Sigmoid colon (tissue), 7 donors: Measurements from ENCODE around the gene COL23A1. TPM values are rescaled to one million over a fixed set of nuclear protein-coding genes. Genes with fewer than 3 reads are reported as not detected.

Experiments
- DNase-seq: peaks from one replicate; pipeline ENCODE4 v3.0.0-alpha.2; 2019
- H3K27ac ChIP-seq, 4 donors: fragments of 200-600 bp; sonication (generic); one replicate each; pipeline ENCODE4 v1.5.1; 2016 to 2019; ENCODE audit warnings: mild to moderate bottlenecking in 1 of 4
- H3K27me3 ChIP-seq, 3 donors: fragments of 200-600 bp; sonication (generic); one replicate each; pipeline ENCODE4 v1.5.1; 2019; ENCODE audit warnings: mild to moderate bottlenecking in 1 of 3
- H3K36me3 ChIP-seq, 4 donors: fragments of 200-600 bp; sonication (generic); one replicate each; pipeline ENCODE4 v1.5.1; 2016 to 2019
- H3K4me1 ChIP-seq, 4 donors: fragments of 200-600 bp; sonication (generic); one replicate each; pipeline ENCODE4 v1.5.1; 2017 to 2019
- H3K4me3 ChIP-seq, 4 donors: fragments of 200-600 bp; sonication (generic); one replicate each; pipeline ENCODE4 v1.5.1; 2017 to 2019; ENCODE audit warnings: mild to moderate bottlenecking in 2 of 4, moderate library complexity in 1 of 4
- H3K9me3 ChIP-seq, 4 donors: fragments of 200-600 bp in 3 of 4; sonication (generic) in 3 of 4; one replicate each; pipeline versions ENCODE4 v1.5.1 to v1.6.1; 2013 to 2019
- EP300 ChIP-seq, 4 donors: sonication (generic); formaldehyde crosslinking; IDR thresholded peaks; one replicate each; pipeline ENCODE4 v1.6.1; 2017; ENCODE audit warnings: antibody characterized with exemption in 4 of 4
- POLR2A ChIP-seq, 2 donors: fragments of 450-650 bp; IDR thresholded peaks; one replicate each; pipeline ENCODE4 v1.6.1; 2016; ENCODE audit warnings: antibody characterized with exemption in 2 of 2, mild to moderate bottlenecking in 2 of 2, moderate library complexity in 2 of 2
- POLR2AphosphoS5 ChIP-seq, 4 donors: sonication (generic); formaldehyde crosslinking; IDR thresholded peaks; one replicate each; pipeline ENCODE4 v1.6.1; 2017; ENCODE audit warnings: antibody characterized with exemption in 4 of 4
- WGBS, 2 donors: extraction: QIAGEN DNeasy Blood & Tissue Kit; methylation state at CpG; one replicate each; pipeline ENCODE4 v1.1.7; 2013; 5-methylcytosine and 5-hydroxymethylcytosine counted together
- intact Hi-C: fragments of 100-400 bp; cut with DNase I; formaldehyde crosslinking; loops from one replicate; pipeline ENCODE4 v1.15.1; 2023
- polyA plus RNA-seq, 3 donors: library from polyadenylated mRNA; stranded (reverse); fragments of 200-250 nt; gene quantifications; one replicate each; pipeline ENCODE4 v1.2.3, GENCODE V29; 2013
- total RNA-seq, 4 donors: library from RNA; depleted of rRNA; stranded (reverse); fragments of >200 nt; gene quantifications; one replicate each; pipeline ENCODE4 v1.1.0, GENCODE V29; 2016
- TF ChIP-seq, protein P1 (sequence below), 4 experiments: fragments of 450-650 bp in 3 of 4; fragments of 200-600 bp in 1 of 4; IDR thresholded peaks; one replicate each; pipeline ENCODE4 v1.5.1; 2016 to 2019; ENCODE audit warnings: antibody characterized with exemption in 4 of 4, mild to moderate bottlenecking in 3 of 4, moderate library complexity in 2 of 4
- donor health status: healthy with polysubstance abuse.
- donor health status: Bipolar disorder and iron deficiency.
- donor health status: healthy.

COL23A1 gene
- total and polyA plus RNA-seq, 7 donors, result 0.28 to 1.2 (median 0.57) TPM; not detected in 1

DNA sequence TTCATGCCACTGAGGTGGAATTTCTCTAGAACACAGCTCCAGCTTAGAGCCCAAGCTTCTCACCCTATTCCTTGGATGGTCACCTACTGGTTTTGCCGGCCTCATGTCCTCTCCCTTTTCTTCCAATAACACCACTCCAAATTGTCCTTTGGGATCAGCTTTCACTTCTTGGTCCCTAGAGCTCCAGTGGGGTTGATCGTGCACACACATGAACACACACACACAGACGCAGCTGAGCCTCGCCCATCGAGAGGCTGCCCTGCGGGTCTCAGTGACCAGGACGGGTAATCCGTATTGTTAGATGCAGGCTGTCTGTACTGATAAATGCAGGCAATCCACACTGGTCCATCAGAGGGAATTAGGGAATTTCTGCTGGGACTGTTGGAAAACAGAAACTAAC is 6.9 kb downstream of the COL23A1 start:
- TF ChIP-seq, protein P1, sequence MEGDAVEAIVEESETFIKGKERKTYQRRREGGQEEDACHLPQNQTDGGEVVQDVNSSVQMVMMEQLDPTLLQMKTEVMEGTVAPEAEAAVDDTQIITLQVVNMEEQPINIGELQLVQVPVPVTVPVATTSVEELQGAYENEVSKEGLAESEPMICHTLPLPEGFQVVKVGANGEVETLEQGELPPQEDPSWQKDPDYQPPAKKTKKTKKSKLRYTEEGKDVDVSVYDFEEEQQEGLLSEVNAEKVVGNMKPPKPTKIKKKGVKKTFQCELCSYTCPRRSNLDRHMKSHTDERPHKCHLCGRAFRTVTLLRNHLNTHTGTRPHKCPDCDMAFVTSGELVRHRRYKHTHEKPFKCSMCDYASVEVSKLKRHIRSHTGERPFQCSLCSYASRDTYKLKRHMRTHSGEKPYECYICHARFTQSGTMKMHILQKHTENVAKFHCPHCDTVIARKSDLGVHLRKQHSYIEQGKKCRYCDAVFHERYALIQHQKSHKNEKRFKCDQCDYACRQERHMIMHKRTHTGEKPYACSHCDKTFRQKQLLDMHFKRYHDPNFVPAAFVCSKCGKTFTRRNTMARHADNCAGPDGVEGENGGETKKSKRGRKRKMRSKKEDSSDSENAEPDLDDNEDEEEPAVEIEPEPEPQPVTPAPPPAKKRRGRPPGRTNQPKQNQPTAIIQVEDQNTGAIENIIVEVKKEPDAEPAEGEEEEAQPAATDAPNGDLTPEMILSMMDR (IDR thresholded peaks at IDR 0.05), result no peak

DNA sequence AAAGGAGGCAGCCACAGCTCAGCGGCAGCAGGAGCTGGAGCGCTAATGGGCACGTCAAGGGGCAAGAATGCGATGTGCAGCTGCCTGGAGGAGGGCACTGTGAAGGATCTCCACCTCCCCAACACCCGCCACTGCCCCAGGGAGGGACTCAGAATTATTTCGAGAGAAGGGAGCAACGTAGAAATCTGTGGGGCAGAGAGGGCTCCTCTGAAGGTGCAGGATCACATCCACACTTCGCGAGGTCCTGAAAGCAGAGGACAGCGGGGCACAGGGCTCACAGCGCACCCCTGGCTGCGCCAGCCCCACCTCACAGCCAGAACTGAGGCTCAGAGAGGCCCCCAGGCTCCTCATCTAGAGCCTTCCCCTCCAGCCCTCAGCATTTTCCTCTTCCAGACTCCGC is 7.9 kb downstream of the COL23A1 start:
- peaks cover 0 to 7% (median 5%) of the 10 kb centered on the region in 3 donors for H3K27me3 ChIP-seq
- H3K4me1 ChIP-seq, result peaks cover 0 to 1% (median 0%) of the 10 kb centered on the region in 4 donors
- WGBS, 2 donors, result 90 to 93% methylated on average over 13 of the region's 13 CpGs
- H3K36me3 ChIP-seq, result no peaks in the 10 kb centered on the region
- no peak overlapping the region for H3K4me3 ChIP-seq
- DNase-seq, result no peak
- H3K9me3 ChIP-seq, result no peaks in the 10 kb centered on the region
- TF ChIP-seq EP300 (IDR thresholded peaks at IDR 0.05) (no peak), POLR2AphosphoS5 (IDR thresholded peaks at IDR 0.05) (no peak), POLR2A (IDR thresholded peaks at IDR 0.05) (no peak)
- TF ChIP-seq, protein P1 (IDR thresholded peaks at IDR 0.05), result no peak
- H3K27ac ChIP-seq, result no peak overlapping the region
- intact Hi-C loops, result no loop called here

More for the DNA sequence above, 6.9 kb downstream of the COL23A1 start:
- Histone ChIP-seq H3K4me1 (no peaks in the 10 kb centered on the region), H3K27ac (no peak overlapping the region), H3K27me3 (peaks cover 0 to 8% (median 6%) of the 10 kb centered on the region in 3 donors), H3K9me3 (no peaks in the 10 kb centered on the region), H3K36me3 (no peaks in the 10 kb centered on the region), H3K4me3 (no peak overlapping the region)
- intact Hi-C loops, result no loop called here
- no peak for DNase-seq
- WGBS, 2 donors, result 66 to 79% methylated on average over 8 of the region's 8 CpGs

DNA sequence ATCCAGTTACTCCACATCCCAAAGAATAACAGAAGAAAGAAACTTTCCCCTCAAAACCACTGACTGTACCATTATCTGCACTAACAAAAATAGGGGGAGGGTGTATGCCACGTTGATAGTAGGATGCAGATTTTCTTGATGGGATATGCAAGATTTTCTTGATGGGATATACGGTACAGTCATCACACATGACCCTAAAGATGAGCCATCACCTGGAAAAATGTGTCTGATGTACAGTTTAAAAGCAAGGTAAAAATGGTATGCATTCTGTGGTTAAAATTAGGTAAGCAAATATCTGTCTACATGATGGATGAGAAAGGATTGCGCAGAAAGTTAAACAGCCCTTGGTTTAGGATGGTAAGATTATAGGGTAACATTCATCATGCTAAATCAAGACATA is 8.6 kb downstream of the COL23A1 start:
- H3K27me3 ChIP-seq, result peaks cover 5 to 13% (median 12%) of the 10 kb centered on the region in 3 donors
- intact Hi-C loops, result no loop called here
- H3K9me3 ChIP-seq, result no peaks in the 10 kb centered on the region
- no peak for DNase-seq
- 79 to 91% methylated on average over 3 of the region's 3 CpGs for WGBS, 2 donors
- TF ChIP-seq EP300 (IDR thresholded peaks at IDR 0.05) (no peak), POLR2A (IDR thresholded peaks at IDR 0.05) (no peak), POLR2AphosphoS5 (IDR thresholded peaks at IDR 0.05) (no peak)
- TF ChIP-seq, protein P1 (IDR thresholded peaks at IDR 0.05), result no peak
- no peak overlapping the region for H3K4me3 ChIP-seq
- H3K36me3 ChIP-seq, result no peaks in the 10 kb centered on the region
- peaks cover 0 to 8% (median 5%) of the 10 kb centered on the region in 4 donors for H3K4me1 ChIP-seq
- no peak overlapping the region for H3K27ac ChIP-seq

DNA sequence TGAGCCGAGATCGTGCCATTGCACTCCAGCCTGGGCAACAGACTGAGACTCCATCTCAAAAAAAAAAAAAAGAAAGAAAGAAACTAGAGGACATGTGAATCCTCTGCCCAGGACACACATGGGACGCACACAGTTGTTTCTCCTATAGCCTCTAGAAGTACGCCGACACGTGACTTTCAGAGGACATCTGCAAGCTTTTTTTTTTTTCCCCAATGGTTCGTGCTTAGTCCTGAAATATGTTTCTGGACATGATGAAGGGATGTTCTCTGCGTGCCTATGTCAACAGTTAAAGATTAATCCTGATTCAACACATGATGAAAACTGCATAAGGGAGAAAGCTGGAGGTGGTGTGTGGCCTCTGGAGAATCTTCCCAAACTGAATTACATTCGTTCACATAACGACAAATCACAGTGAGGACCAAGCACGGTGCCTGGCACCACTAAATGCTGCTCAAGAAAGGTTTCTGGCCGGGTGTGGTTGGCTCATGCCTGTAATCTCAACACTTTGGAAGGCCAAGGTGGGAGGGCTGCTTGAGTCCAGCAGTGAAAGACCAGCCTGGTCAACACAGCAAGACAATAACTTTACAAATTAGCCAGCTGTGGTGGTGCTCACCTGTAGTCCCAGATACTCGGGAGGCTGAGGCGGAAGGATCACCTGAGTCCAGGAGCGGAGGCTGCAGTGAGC is 9.8 kb downstream of the COL23A1 start:
- TF ChIP-seq, protein P1 (IDR thresholded peaks at IDR 0.05), result no peak
- TF ChIP-seq EP300 (IDR thresholded peaks at IDR 0.05) (no peak), POLR2A (IDR thresholded peaks at IDR 0.05) (no peak), POLR2AphosphoS5 (IDR thresholded peaks at IDR 0.05) (no peak)
- Histone ChIP-seq H3K27ac (no peak overlapping the region), H3K36me3 (no peaks in the 10 kb centered on the region), H3K27me3 (peaks cover 7 to 25% (median 24%) of the 10 kb centered on the region in 3 donors), H3K9me3 (no peaks in the 10 kb centered on the region), H3K4me3 (no peak overlapping the region), H3K4me1 (peaks cover 0 to 11% (median 8%) of the 10 kb centered on the region in 4 donors)
- 73 to 84% methylated on average over 15 of the region's 15 CpGs for WGBS, 2 donors
- DNase-seq, result no peak
- intact Hi-C loops, result no loop called here

DNA sequence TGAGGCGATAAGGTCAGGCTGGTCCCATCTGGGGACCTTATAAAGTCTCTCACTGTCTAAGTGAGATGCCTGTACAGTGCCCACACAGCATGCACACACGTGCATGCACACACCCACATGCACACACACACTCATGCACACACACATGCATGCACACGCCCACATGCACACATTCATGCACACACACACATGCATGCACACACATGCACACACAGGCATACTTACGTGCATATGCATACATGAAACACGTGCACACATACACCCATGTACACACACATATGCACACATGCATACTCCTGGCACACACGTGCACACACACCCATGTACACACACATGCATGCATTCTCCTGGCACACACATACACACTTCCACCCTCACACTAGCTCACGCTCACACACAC is 12.2 kb downstream of the COL23A1 start:
- Histone ChIP-seq H3K27me3 (peaks cover 7 to 29% (median 28%) of the 10 kb centered on the region in 3 donors), H3K36me3 (no peaks in the 10 kb centered on the region)
- intact Hi-C loops, result no loop called here

More for the DNA sequence above, 12.2 kb downstream of the COL23A1 start:
- WGBS, 2 donors, result 83 to 90% methylated on average over 7 of the region's 7 CpGs
- Histone ChIP-seq H3K4me3 (no peak overlapping the region), H3K4me1 (peaks cover 0 to 11% (median 8%) of the 10 kb centered on the region in 4 donors), H3K9me3 (no peaks in the 10 kb centered on the region), H3K27ac (no peak overlapping the region)
- no peak for DNase-seq
- TF ChIP-seq EP300 (IDR thresholded peaks at IDR 0.05) (no peak), POLR2AphosphoS5 (IDR thresholded peaks at IDR 0.05) (no peak), POLR2A (IDR thresholded peaks at IDR 0.05) (no peak)
- TF ChIP-seq, protein P1 (IDR thresholded peaks at IDR 0.05), result no peak
